ENCODE results near the gene CALN1.
"Not testable (repeated sequence)": the region's sequence is repeated elsewhere in the genome, so short reads cannot be mapped to it uniquely, and the experiment has no call there.

Gene CALN1

DNA sequence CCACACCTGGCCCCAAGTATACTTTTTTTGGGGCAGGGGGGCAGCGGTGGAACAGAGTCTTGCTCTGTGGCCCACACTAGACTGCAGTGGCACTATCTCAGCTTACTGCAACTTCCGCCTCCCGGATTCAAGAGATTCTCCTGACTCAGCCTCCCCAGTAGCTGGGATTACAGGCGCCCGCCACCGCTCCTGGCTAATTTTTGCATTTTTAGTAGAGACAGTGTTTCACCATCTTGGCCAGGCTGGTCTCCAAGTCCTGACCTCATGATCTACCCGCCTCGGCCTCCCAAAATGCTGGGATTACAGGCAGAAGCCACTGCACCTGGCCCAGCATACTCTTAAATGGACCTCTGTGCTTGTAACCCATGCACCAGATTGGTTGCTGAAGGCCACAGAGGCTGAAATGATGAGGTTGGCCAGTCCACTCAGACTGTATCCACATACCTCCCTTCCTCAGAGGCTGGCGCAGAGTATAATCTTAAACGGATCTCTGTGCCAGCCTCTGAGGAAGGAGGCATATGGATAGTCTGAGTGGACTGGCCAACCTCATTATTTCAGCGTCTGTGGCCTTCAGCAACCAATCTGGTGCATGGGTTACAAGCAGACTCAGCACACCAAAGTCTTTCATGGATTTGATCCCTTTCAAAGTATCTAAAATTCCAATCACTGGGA lies 3.0 kb downstream of the CALN1 start:
- no peak for DNase-seq

DNA sequence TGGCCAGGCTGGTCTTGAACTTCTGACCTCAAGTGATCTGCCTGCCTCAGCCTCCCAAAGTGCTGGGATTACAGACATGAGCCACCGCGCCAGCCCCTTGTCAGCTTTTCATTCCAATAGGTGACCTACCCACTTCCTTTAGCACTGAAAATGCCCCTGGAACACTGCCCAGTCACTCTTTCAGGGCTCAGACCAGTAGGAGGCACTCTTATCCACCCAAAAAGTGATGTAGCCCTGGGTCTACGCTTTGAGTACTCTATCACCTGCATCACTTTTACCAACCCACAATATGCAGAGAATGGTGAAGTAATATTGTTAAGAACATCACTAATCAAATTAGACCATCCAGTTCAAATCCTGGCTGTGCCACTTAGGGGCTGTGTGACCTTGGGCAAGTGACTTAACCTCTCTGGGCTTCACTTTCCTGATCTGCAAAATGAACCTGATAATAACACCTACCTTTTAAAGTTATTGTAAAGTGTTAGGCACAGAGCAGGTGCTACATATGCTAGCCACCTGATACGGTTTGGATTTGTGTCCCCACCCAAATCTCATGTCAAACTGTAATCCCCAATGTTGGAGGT lies 5.2 kb downstream of the CALN1 start:
- no peak for DNase-seq

DNA sequence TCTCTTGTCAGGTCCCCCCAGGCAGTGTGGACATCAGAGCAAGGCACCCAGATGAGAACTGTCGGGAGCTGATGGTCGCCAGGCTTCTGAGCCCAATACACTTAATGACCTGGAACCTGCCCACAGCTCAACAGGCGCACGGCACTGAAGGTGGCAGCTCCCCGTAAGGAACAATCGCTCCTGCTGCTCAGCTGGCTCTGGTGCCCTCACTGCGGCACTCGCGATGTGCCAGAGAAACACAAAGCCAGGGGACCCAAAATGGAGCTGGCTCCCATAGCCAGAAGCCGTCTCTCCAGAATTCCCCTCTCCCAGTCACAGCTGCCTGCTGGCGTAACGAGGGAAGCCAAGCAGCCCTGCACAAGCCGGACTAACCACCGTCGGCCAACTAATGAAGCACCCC lies 6.3 kb downstream of the CALN1 start:
- DNase-seq, result no peak

DNA sequence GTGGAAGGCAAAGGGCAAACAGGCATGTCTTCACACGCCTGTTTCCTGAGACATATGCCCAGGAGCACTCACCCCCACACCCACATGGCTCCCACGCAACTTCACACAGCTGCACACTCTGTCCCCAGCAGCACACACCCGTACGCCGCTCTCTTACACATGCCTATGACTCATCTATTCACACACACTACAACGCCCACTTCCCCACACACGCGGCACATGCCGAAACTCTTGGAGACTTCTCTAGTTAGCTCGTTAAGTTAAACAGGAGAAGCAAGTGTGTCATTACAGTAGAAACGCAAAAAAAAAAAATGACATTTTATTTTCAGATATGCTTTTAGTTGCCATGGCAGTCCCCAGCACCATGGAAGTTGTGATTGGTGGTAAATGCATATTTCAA lies 6.7 kb downstream of the CALN1 start:
- DNase-seq, result no peak

DNA sequence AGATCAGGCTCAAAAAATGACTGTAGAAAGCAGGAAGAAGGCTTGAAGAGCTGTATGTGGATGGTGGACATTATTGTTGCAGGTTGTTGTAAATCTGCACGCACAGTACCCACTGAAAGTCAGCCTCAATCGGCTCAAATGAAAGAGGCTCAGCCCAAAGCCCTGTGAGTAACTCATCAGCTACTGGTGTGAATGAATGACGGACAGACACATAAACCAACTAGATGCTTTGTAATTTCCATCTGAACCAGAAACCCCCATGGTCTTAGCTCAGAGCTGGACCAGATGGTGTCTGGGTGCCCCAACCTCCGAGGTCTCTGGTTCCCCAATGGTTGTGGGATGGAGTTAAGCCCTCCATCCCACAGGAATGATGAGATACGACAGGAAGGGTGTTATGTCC lies 7.4 kb downstream of the CALN1 start:
- no peak for DNase-seq

DNA sequence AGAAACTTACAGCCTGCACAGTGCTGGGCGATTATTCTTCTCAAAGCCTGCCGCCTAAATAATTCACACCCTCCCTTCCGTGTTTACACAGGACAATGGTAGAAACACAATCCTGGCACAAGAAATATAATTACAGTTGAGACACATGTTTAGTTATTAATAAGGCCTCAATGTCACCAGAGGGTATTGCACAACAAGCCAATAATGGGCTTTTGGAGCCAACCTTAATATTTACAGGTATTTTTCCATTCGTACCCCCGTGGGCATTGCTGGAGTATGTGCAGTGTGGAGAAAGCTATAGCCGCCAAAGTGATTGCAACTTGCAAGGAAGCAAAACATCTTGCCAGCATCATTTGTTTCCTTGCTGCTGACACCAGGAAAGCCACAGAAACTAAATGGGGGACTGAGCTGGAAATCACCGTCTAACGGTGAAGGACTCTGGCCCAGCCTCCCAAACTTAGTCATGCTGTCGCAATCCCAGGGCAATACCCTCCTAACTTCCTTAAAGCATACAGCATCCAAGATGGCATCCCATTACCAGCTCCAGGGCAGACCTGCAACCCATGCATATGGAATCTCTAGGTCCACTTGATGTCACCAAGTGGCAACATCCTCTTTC lies 8.6 kb downstream of the CALN1 start:
- DNase-seq, result no peak

DNA sequence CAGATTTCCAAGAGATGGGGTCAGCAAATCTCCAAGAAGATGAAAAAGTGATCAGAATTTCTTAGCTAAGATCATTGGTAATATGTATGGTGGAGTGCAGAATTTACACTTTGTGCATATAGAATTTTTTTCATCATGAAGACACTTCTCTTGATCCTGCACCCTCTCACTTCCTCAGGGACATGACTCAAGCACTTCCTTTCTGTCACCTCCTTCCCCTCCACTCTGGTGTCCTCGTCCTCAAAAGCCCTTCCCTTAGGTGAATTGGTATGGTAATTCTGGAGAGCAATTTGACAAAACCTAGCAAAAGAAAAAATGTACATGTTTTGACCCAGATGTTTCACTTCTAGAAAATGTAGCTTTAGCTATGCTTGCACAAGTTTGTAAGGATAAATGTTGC lies 18.1 kb downstream of the CALN1 start:
- DNase-seq, result no peak

DNA sequence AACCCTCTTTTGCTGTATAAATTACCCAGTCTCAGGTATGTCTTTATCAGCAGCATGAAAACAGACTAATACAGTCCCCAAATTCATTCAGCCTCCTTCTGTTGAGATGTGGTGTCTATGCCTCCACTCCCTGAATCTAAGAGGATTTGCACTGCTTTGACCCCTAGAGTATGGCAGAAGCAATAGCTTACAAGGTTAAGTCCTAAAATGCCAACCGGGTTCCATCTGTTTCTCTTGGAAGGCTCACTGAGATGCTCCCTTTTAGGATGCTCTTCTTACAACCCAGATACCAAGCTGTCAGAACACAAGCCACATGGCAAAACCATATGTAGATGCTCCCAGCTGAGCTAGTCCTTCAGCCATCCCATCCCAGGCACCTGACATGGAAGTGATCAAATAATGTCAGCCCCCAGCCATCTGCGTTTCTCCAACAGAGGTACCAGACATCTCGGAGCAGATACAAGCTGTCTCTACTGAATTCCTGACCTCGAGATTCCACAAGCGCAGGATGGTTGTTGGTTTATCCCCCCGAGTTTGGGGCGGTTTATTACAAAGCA lies 20.2 kb downstream of the CALN1 start:
- no peak for DNase-seq

DNA sequence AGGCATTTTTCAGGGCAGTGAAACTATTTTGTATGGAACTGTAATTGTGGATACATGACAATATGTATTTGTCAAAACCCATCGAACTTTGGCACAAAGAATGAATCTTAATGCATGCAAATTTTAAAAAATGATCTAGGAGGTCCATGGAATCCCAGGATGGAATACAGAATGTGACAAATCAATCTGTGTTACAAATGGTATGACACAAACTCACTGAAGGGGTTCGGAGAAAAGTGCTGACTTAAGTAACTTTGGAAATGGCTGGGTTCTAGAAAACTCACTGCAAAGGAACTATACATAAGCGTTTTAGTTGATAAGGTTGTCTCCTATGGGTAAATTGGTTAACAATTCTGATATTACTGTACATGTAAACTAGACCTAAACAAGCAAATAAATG lies 26.0 kb downstream of the CALN1 start:
- no peak for DNase-seq

DNA sequence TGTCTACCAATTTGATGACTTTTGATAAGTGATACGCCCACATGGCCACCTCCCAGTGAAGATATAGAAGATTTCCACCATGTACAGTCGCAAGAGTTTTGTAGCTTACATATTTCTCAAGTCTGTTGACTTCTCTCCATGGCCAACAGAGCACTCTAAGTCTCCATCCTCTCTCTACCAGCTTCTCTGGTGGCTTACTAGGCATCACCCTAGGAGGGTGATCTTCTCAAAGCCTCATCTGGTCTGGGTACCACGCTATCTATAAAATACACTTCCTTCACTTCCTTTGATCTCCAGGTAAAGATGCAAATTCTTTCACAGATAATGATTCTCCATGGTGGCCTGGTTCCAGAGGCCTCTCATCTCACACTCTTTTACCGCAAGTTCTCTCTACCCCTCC lies 49.9 kb downstream of the CALN1 start:
- DNase-seq, result no peak

DNA sequence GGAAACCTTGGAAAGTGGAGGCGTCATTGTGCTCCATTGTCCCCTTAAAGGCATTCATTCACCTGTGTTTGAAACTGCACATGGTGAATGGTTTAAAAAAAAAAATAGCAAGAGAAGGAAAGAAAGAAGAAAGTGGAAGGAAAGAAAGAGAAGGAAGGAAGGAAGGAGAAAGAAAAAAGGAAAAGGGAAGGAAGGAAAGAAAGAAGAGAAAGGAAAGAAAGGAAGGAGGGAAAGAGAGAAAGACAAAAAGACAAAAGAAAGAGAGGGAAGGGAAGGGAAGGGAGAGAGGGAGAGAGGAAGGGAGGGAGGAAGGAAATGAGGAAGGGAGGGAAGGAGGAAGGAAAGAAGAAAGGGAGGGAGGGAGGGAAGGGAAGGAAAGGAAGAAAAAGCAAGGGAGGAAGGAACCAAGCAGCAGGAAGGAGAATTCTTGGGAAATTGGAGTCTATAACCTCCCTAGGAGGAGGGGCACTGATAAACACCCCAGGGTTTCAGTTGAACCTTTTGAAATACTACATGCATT lies 66.9 kb downstream of the CALN1 start:
- no peak for DNase-seq

DNA sequence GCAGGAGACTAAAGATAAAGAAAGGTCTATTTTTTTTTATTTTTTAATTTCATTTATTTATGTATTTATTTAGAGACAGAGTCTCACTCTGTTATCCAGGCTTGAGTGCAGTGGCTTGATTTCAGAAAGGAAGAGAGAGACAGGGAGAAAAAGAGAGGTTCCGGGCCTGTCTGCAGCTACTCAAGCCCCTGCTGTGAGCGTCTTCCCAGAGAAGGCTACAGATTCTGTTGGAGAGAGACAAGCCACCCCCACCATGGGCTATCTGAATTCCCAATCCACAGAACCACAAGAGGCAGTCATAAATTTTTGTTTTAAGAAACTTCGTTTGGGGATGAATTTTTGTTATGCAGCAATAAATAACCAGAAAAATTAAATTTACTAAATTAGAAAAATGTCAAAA lies 68.1 kb downstream of the CALN1 start:
- no peak for DNase-seq

DNA sequence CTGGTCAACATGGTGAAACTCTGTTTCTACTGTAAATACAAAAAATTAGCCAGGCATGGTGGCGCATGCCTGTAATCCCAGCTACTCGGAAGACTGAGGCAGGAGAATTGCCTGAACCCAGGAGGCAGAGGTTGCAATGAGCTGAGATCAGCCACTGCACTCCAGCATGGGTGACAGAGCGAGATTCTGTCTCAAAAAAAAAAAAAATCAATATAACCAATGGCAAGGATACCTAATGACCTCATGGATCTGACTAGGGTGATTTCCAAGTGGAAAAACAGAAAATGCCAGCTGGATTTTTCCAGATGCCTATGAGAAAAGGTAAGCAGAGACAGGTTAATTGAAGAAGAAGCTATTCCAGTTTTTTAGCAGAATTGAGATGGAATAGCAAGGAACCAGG lies 68.8 kb downstream of the CALN1 start:
- DNase-seq, result not testable (repeated sequence)

DNA sequence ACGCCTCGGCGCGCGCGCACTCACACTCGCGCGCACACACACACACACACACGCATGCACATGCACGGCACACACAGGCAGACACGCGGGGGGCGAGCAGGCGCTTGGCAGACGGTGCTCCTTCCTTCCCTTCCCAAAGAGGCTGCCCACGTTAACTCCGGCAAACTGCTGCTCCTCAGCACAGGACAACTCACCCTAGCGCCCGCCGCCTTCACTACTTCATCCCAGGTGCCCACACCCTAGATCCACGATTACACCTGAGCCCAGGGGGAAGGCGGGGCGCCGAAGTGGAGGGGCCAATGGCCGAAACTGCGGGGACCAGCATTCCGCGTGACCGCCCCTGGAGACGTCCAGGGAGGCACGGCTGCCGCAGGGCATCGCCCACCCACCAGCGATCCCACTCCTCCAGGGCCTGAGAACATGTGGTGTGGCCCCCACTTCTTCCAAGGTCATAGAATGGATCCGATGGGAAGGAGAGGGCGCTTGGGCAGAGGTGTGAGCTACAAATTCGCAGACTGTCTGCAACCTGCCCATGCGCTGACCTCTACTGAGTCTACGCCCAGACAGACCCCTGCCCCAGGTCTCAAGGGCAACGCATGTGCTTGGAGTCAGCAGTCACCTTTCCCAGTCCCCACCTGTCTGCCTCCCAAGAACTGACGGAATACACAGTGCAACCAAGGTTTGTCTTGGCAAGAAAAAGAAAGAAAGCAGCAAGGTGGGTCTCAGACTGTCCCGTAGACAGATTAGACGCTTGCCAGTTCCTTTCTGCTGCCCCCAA lies 74.6 kb downstream of the CALN1 start:
- no peak for DNase-seq

DNA sequence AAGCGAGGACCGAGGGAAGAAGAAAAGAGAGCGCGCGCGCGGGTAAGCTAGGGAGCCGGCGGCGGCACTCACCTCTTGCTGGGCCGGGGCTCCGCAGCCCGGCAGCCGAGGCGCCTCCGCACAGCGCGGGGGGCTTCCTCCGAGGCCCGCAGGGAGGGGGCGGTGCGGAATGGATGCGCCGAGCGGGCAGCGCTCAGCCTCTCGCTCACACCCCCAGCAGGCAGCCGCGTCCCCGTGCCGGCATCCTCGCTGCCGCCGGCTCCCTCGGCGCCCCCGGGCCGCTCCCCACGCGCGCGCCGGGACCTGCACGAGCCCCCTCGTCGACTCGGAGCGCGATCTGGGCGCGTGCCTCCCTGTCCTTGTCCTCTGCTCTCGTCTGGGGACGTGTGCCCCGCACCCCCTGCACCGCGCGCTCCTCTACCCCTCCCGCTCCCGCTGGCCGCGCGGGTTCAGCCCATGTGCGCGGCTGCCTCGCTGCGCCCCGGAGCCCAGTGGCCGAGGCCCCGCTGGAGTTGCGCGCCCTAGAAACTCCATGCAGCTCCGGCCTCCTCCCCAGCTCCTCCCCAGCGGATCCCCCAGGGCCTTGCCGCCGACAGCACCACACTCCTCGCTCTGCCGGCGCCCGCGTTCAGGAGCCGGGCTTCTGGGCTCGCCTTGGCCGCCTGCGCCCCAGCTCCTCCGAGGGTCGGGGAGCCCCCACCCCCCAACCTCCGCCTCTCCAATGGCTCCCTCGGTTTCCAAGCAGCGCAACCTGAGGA lies 75.3 kb downstream of the CALN1 start:
- DNase-seq, result no peak

DNA sequence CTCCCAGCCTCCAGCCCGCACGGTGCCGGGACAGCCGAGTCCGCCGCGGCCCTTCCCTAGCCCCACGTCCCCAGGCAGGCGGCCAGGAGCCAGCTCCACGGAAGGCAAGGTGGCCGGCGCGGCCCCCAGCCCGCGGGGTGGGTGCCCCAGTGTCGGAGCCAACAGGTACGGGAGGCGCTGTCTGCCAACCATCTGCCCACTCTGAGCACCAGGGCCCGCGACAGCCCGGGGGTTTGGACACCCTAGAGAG lies 75.8 kb downstream of the CALN1 start:
- DNase-seq, result no peak

DNA sequence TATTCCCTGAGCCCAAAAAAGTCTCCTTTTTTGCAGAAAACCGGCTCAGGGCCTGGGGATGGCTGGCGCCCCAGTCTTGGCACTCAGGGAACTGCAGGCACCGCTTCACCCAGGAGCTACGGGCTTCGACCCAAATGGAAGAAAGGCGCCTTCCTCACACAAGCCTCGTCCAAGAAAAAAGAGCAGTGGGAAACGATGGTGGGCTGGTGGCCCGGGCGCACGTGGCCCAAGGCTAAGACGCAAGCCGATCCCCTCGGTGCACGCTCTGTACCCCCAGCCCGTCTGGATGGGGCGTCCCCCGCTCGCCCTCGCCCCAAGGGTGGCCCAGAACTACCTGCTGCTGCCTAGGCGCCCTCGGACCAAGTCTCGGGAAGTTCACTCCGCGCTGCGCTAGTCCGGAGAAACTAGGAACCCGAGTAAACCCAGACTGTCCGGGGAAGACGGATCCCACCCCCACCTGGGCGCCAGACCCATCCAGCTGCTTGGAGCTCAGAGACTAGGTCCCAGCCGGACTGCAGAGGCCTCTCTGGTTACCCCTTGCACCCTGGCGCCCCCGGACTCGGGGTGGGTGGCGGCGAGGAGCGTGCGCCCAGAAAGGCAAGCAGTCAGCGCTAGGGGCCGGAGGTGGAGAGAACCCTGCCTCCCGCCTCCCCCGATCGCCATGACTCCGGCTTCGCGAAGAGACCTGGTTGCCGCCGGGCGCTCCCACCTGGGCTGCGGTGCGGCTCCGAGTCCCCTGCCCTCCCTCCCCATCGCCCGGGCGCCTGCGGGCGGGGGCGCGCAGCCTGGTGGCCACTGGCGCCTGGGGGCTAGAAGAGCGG lies 76.4 kb downstream of the CALN1 start:
- no peak for DNase-seq

DNA sequence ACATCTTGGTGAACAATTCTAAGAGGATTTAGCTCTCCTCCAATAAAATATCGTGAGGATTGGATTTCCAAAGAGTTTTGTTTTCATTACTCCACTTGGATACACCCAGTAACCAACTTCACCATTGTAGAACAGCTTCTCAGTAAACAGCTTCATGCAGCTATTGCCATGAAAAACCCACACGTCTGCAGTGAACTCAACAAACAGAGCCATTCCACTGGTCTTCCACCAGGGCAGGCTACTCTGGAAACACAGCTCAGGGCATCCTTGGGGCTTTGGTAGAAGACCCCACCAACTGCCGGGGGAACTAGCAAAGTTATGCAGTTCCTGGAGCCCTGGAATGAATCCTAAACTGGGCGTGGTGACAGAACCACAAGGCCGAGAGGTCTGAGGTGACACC lies 77.4 kb downstream of the CALN1 start:
- no peak for DNase-seq

DNA sequence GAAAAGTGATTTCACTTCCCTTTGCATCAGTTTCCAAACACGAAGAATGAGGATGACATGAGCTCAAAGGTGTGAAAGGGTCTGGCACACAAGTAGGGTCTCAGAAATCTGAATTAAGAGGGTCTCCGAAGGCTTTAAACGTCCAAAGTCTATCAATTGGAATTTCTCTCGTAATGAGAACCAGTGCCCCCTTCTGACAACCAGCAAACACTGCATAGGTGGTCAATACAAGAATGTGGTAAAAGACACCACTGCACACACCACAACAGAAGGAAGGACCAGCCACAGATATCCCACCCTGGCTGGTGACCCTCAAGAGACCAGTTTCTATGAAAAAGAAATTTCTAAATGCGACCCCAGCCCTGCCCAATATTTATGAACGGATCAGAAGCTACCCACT lies 78.1 kb downstream of the CALN1 start:
- no peak for DNase-seq

DNA sequence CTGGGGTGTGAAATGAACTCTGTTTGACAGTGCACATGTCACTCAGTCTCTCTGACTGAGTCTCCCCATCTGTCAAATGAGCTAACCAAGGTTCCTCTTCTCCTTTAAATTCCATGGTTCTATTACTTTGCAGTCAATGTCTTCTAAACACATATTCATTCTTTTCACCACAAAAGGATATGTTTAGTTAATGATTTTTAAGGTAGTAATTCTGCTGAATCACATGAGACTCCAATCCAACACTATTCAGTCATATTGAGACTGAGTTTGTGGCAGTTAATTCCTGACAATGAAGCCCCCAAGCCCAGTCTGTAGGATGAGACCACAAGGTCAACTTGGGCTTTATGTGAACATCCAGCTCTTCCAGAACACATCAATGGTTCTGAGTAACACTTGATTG lies 85.3 kb downstream of the CALN1 start:
- DNase-seq, result no peak

DNA sequence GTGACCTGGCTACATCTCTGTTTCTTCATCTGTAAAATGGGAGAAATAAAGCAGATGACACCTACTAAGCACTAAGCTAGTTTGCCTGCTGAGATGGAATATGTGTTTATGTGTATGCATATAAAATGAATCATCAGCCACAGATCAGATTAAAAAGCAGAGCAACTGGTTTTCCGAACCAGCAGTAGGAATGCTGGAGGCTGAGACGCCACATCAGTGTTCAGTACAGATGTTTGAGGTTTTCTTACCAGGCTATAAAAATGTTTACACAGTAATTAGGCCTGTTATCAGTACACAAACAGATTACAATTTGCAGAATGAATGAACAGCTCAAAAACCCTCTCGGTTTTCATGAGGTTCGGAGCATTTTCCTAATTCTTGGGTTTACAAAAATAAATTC lies 85.8 kb downstream of the CALN1 start:
- DNase-seq, result no peak

DNA sequence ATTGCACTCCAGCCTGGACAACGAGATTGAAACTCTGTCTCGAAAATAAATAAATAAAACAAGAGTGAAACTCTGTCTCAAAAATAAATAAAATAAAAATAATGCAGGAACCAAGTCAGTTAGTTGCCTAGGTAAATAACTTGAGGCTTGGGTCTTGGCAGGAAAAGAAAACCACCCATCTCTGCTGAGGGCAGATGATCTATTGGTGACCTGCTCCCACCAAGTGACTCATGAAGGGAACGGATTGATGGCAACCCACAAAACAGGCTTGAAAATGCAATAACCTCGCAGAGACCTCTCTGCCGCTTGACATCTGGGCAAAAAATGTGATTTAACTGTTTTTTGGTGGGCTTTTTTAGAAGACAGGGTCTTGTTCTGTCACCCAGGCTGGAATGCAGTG lies 86.6 kb downstream of the CALN1 start:
- no peak for DNase-seq

All from activated CD4-positive, alpha-beta T cell treated with anti-CD3 and anti-CD28 coated beads for 4 hours (primary cell).